Fibroblast of skin of left biceps (primary cell): Measurements from ENCODE around the gene NPLOC4.

Source experiments
- DNase-seq, 2 experiments: peaks; one replicate each; pipeline ENCODE4 v3.0.0-alpha.2; 2013; ENCODE audit warnings: low read depth in 2 of 2

NPLOC4 gene

GRCh38 chr17:81662002-81662401, 25.1 kb upstream of the NPLOC4 start:
- DNase-seq: no peak

- DNase-seq: no peak
These were observed 23.5 kb upstream of the NPLOC4 start for GRCh38 chr17:81660441-81660840.

GRCh38 chr17:81659038-81659437, 22.1 kb upstream of the NPLOC4 start:
- no peak for DNase-seq

GRCh38 chr17:81656835-81657234, 19.9 kb upstream of the NPLOC4 start:
- DNase-seq: no peak

GRCh38 chr17:81656118-81656743, 19.3 kb upstream of the NPLOC4 start, which contains the start of gene PDE6G:
TSS of gene PDE6G (minus strand) at chr17:81656542. CDS start at chr17:81653305, 3,237 bp downstream.
- no peak for DNase-seq

GRCh38 chr17:81655378-81656117, 18.6 kb upstream of the NPLOC4 start:
- DNase-seq: no peak

GRCh38 chr17:81652906-81653771, 16.2 kb upstream of the NPLOC4 start:
- no peak for DNase-seq

- DNase-seq: peak in 1 of 2 experiments; percentile 14
These were observed 14.8 kb upstream of the NPLOC4 start for GRCh38 chr17:81651692-81652091.

GRCh38 chr17:81650951-81651350, 14.0 kb upstream of the NPLOC4 start:
- no peak for DNase-seq

- no peak for DNase-seq
These were observed 11.8 kb upstream of the NPLOC4 start for GRCh38 chr17:81648707-81649085.

GRCh38 chr17:81648013-81648706, 11.2 kb upstream of the NPLOC4 start:
- DNase-seq: no peak

- no peak for DNase-seq
These were observed 10.7 kb upstream of the NPLOC4 start for GRCh38 chr17:81647640-81648012.

- no peak for DNase-seq
These were observed 10.1 kb upstream of the NPLOC4 start for GRCh38 chr17:81646869-81647600.

GRCh38 chr17:81644976-81645952, 8.4 kb upstream of the NPLOC4 start:
- DNase-seq: no peak

GRCh38 chr17:81644496-81644895, 7.6 kb upstream of the NPLOC4 start:
- no peak for DNase-seq

- DNase-seq: peak; percentile 19 to 24
These were observed 5.0 kb upstream of the NPLOC4 start for GRCh38 chr17:81641825-81642489.

- DNase-seq: no peak
These were observed 3.1 kb upstream of the NPLOC4 start for GRCh38 chr17:81640011-81640410.

- no peak for DNase-seq
These were observed 1.8 kb upstream of the NPLOC4 start for GRCh38 chr17:81638683-81639082.

- DNase-seq: no peak
These were observed 873 bp downstream of the NPLOC4 start for GRCh38 chr17:81635973-81636504.
